Esophagus muscularis mucosa (tissue), 4 donors: Measurements from ENCODE around the gene MYLK. TPM values are rescaled to one million over a fixed set of nuclear protein-coding genes. Genes with fewer than 3 reads are reported as not detected.

Experiments used
- DNase-seq: peaks from one replicate; pipeline ENCODE4 v3.0.0-alpha.2; 2017; ENCODE audit errors: extremely low spot score
- H3K27ac ChIP-seq, 4 donors: fragments of 200-600 bp; sonication (generic); replicated peaks in 1 of 4; 1 replicate in 3 of 4; 2 replicates in 1 of 4; pipeline ENCODE4 v1.5.1; 2016 to 2019; ENCODE audit warnings: mild to moderate bottlenecking in 1 of 4
- H3K27me3 ChIP-seq, 4 donors: fragments of 200-600 bp; sonication (generic); one replicate each; pipeline versions ENCODE4 v1.5.1 to v1.6.0; 2016 to 2019
- H3K36me3 ChIP-seq, 4 donors: fragments of 200-600 bp; sonication (generic); one replicate each; pipeline ENCODE4 v1.5.1; 2016 to 2019
- H3K4me1 ChIP-seq, 4 donors: fragments of 200-600 bp; sonication (generic); one replicate each; pipeline ENCODE4 v1.5.1; 2016 to 2019
- H3K4me3 ChIP-seq, 4 donors: fragments of 200-600 bp; sonication (generic); 1 replicate in 2 of 4; 2 replicates in 2 of 4; pipeline ENCODE4 v1.5.1; 2016 to 2019; ENCODE audit warnings: mild to moderate bottlenecking in 4 of 4, moderate library complexity in 1 of 4
- H3K9me3 ChIP-seq, 4 donors: fragments of 200-600 bp; sonication (generic); 1 replicate in 3 of 4; 2 replicates in 1 of 4; pipeline ENCODE4 v1.5.1; 2016 to 2019
- EP300 ChIP-seq: sonication (generic); formaldehyde crosslinking; IDR thresholded peaks from one replicate; pipeline ENCODE4 v1.6.1; 2017; ENCODE audit warnings: antibody characterized with exemption
- POLR2A ChIP-seq: fragments of 450-650 bp; IDR thresholded peaks from one replicate; pipeline ENCODE4 v1.6.1; 2017; ENCODE audit warnings: antibody characterized with exemption, moderate library complexity, mild to moderate bottlenecking, low read depth
- POLR2AphosphoS5 ChIP-seq, 2 donors: sonication (generic); formaldehyde crosslinking; IDR thresholded peaks; one replicate each; pipeline ENCODE4 v1.6.1; 2017; ENCODE audit warnings: antibody characterized with exemption in 2 of 2
- WGBS: methylation state at CpG from one replicate; pipeline ENCODE4 v1.1.5; 2018; 5-methylcytosine and 5-hydroxymethylcytosine counted together
- intact Hi-C: fragments of 100-400 bp; cut with DNase I; formaldehyde crosslinking; loops from one replicate; pipeline ENCODE4 v1.15.1; 2023
- total RNA-seq, 4 donors: library from RNA; depleted of rRNA; stranded (reverse); fragments of >200 nt; gene quantifications; one replicate each; pipeline versions ENCODE4 v1.1.0 to v1.2.1, GENCODE V29; 2016
- TF ChIP-seq, protein P1 (sequence below), 3 experiments: fragments of 200-600 bp in 2 of 3; fragments of 450-650 bp in 1 of 3; sonication (generic) in 2 of 3; IDR thresholded peaks; one replicate each; pipeline ENCODE4 v1.5.1; 2017 to 2019; ENCODE audit warnings: antibody characterized with exemption in 3 of 3, mild to moderate bottlenecking in 2 of 3, moderate library complexity in 1 of 3

The MYLK gene
- total RNA-seq, 4 donors from 2014 or later = 1,983 to 3,208 (median 2,554) TPM

DNA sequence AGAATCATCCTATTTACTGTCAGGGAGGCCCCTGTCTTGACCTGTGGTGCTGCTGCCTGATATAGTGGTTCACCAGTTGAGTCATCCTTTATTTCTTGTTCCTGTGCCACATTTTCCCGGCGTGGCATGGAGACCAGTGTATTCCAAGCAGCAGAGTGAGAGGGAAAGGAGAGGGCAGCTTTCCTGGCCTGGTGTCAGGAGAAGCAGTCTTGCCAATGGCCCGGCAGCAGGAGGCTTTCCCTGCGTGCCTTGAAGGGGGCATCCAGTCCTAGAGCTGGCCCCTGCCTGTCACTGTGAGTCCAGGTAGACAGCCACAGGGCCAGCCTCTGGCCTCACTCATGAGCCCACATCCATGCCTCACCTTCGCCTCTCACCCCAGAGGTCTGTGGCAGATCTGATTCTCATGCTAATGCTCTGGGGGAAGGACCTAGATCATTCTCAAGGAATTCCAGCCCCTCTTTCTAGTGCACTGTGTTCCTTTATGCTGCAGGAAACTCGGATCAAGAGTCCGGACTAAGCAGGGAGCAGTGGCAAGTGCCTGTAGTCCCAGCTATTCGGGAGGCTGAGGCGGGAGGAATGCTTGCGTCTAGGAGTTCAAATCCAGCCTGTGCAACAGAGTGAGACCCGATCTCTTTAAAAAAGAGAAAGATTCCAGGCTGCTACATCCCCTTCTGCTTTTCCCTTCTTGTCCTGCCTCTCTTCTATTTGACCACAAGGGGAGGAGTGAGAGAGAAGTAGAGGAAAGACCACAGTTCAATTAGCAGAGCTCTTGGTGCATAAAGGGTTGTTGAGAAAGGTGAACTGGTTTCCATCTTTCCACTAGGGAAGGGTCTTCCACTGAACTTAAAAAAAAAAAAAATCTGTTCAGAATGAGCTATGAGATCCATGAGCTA is 232.4 kb downstream of the MYLK start:
- intact Hi-C loops = loop anchor here (5.0 kb wide), 2 partner anchors 51 to 66 kb away; no protein-coding TSS in a partner anchor
- Histone ChIP-seq H3K4me1 (peaks cover 38 to 96% (median 95%) of the 10 kb centered on the region in 4 donors), H3K27me3 (no peaks in the 10 kb centered on the region), H3K9me3 (no peaks in the 10 kb centered on the region), H3K4me3 (no peak overlapping the region), H3K36me3 (peaks cover 8 to 86% (median 53%) of the 10 kb centered on the region in 4 donors), H3K27ac (peak overlapping the region; percentile 94 to 97 (median 96))
- DNase-seq = no peak
- 47% methylated on average over 11 of the region's 11 CpGs for WGBS
- TF ChIP-seq POLR2A (no peak), POLR2AphosphoS5 (IDR thresholded peaks at IDR 0.05) (peak; percentile 48 to 62), EP300 (no peak)
- TF ChIP-seq, protein P1, sequence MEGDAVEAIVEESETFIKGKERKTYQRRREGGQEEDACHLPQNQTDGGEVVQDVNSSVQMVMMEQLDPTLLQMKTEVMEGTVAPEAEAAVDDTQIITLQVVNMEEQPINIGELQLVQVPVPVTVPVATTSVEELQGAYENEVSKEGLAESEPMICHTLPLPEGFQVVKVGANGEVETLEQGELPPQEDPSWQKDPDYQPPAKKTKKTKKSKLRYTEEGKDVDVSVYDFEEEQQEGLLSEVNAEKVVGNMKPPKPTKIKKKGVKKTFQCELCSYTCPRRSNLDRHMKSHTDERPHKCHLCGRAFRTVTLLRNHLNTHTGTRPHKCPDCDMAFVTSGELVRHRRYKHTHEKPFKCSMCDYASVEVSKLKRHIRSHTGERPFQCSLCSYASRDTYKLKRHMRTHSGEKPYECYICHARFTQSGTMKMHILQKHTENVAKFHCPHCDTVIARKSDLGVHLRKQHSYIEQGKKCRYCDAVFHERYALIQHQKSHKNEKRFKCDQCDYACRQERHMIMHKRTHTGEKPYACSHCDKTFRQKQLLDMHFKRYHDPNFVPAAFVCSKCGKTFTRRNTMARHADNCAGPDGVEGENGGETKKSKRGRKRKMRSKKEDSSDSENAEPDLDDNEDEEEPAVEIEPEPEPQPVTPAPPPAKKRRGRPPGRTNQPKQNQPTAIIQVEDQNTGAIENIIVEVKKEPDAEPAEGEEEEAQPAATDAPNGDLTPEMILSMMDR (IDR thresholded peaks at IDR 0.05) = no peak

DNA sequence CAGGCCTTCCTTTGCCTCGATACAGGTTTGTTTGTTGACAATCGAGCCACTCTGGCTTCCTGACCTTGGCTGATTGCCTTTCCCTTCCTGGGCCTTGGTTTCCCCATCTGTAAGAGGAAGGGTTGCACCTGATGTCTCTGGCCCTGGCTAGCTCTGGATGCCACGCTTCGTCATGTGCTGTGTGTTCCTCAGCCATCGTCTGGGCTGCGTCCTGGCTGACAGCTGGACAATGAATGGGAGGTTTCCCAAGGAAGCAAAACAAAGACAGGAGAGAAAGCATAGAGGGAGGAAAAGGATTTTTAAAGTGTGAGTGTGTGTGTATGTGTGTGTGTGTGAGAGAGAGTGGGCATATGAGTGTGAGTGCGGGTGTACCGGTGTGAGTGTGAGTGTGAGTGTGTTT is 234.0 kb downstream of the MYLK start:
- no peak for DNase-seq
- peaks cover 8 to 86% (median 58%) of the 10 kb centered on the region in 4 donors for H3K36me3 ChIP-seq
- intact Hi-C loops = loop anchor here (5.0 kb wide), 2 partner anchors 52 to 67 kb away; no protein-coding TSS in a partner anchor
- H3K4me3 ChIP-seq = no peak overlapping the region
- no peaks in the 10 kb centered on the region for H3K9me3 ChIP-seq
- H3K4me1 ChIP-seq = peaks cover 27 to 94% (median 91%) of the 10 kb centered on the region in 4 donors
- TF ChIP-seq EP300 (no peak), POLR2AphosphoS5 (IDR thresholded peaks at IDR 0.05) (peak in 1 of 2 donors; percentile 61)
- no peaks in the 10 kb centered on the region for H3K27me3 ChIP-seq
- 52% methylated on average over 8 of the region's 8 CpGs for WGBS
- peak overlapping the region; percentile 94 to 97 (median 96) for H3K27ac ChIP-seq

DNA sequence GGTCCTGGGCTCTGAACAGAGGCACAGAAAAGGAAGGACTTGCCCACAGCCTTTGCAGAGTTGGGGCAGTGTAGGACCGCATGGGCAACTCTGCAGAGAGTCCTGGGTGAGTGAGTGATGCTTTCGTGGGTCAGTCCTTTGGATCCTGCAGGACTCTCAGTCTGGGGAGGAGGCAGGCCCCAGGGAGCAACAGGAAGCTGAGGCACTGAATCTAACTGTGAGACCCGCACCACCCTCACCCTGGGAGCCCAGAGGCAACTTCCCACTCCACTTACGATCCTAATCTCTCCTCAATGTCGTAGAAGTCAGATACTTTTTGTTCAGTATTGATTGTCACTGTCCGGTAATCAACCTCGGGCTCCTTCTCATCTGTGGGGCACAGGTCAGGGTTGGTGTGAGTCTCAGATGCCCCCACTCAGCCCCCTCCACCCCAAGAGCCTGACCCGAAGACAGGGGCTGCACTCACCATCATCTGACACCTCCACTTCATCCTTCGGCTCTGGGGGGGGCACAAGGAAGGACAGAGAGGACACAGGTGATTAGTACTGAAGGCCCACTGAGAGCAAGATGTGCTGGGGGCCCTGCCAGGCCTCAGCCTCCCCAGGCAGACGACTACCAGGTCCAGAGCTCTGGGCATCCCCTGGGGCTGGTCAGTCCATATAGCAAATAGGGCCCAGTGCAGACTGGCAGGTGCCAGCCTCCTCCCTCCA is 235.3 kb downstream of the MYLK start:
- Histone ChIP-seq H3K27me3 (no peaks in the 10 kb centered on the region), H3K4me3 (no peak overlapping the region), H3K4me1 (peaks cover 25 to 94% (median 91%) of the 10 kb centered on the region in 4 donors), H3K36me3 (peaks cover 8 to 88% (median 59%) of the 10 kb centered on the region in 4 donors), H3K9me3 (no peaks in the 10 kb centered on the region), H3K27ac (peak overlapping the region; percentile 94 to 97 (median 96))
- 61% methylated on average over 8 of the region's 10 CpGs for WGBS
- TF ChIP-seq EP300 (no peak), POLR2AphosphoS5 (IDR thresholded peaks at IDR 0.05) (no peak), POLR2A (no peak)
- TF ChIP-seq, protein P1 (IDR thresholded peaks at IDR 0.05) = no peak
- intact Hi-C loops = no loop called here
- no peak for DNase-seq

DNA sequence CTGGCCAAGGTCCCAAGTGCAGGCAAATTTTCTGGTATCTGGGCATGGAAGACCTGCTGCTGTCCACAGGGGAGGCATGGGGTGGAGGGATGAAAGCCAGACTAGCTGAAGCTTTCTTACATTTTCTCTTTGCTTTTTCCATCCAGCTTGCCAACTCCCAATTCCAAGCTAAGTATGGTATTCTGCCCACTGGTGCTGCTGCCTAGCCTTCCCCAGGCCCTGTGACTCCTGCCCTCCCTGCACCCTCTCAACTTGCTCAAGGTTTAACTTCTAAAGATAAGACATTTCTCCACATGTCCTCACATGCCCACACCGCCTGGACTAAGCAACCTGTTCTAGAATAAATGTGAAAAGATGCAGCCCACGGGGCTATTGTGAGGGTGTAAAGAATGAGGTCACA is 239.8 kb downstream of the MYLK start:
- TF ChIP-seq POLR2AphosphoS5 (IDR thresholded peaks at IDR 0.05) (peak; percentile 51 to 57), POLR2A (no peak), EP300 (no peak)
- TF ChIP-seq, protein P1 (IDR thresholded peaks at IDR 0.05) = peak in 1 of 3 experiments; percentile 10
- H3K36me3 ChIP-seq = peaks cover 5 to 70% (median 54%) of the 10 kb centered on the region in 4 donors
- H3K4me3 ChIP-seq = no peak overlapping the region
- no peak for DNase-seq
- intact Hi-C loops = no loop called here
- no peaks in the 10 kb centered on the region for H3K27me3 ChIP-seq
- no peaks in the 10 kb centered on the region for H3K9me3 ChIP-seq
- WGBS = 58% methylated on average over 2 of the region's 2 CpGs
- H3K4me1 ChIP-seq = peaks cover 6 to 94% (median 92%) of the 10 kb centered on the region in 4 donors
- peak overlapping the region; percentile 94 to 97 (median 96) for H3K27ac ChIP-seq

DNA sequence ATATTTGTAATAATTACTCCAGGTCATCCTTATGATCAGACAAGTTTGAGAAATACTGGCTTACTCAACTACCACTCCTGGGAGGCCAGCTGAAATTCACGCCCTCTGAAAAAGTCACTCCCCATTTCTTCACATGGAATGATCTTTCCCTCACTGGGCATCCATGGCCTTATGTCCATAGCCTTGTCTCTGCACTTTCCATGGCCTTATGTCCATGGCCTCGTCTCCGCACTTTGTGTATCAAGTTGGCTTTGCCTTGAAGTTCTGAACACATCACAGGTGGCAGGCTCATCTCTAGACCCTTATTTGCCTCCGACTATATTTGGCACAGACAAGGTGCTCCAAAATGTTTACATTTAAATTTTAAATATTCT is 241.2 kb downstream of the MYLK start:
- TF ChIP-seq POLR2A = no peak
- TF ChIP-seq EP300 = no peak
- no peak for TF ChIP-seq POLR2AphosphoS5 (IDR thresholded peaks at IDR 0.05)
- TF ChIP-seq, protein P1 (IDR thresholded peaks at IDR 0.05) = no peak
- Histone ChIP-seq H3K4me3 (no peak overlapping the region), H3K27ac (peak overlapping the region; percentile 94 to 97 (median 96)), H3K27me3 (no peaks in the 10 kb centered on the region), H3K4me1 (peaks cover 6 to 98% (median 94%) of the 10 kb centered on the region in 4 donors), H3K9me3 (no peaks in the 10 kb centered on the region), H3K36me3 (peaks cover 11 to 70% (median 57%) of the 10 kb centered on the region in 4 donors)
- DNase-seq = no peak
- 73% methylated on average over 4 of the region's 4 CpGs for WGBS
- intact Hi-C loops = no loop called here
